Esophagus muscularis mucosa (tissue), 4 donors: Measurements from ENCODE around the gene TXN. TPM values are rescaled to one million over a fixed set of nuclear protein-coding genes. Genes with fewer than 3 reads are reported as not detected.

Experiments
- DNase-seq: peaks from one replicate; pipeline ENCODE4 v3.0.0-alpha.2; 2017; ENCODE audit errors: extremely low spot score
- H3K27ac ChIP-seq, 4 donors: fragments of 200-600 bp; sonication (generic); replicated peaks in 1 of 4; 1 replicate in 3 of 4; 2 replicates in 1 of 4; pipeline ENCODE4 v1.5.1; 2016 to 2019; ENCODE audit warnings: mild to moderate bottlenecking in 1 of 4
- H3K27me3 ChIP-seq, 4 donors: fragments of 200-600 bp; sonication (generic); one replicate each; pipeline versions ENCODE4 v1.5.1 to v1.6.0; 2016 to 2019
- H3K36me3 ChIP-seq, 4 donors: fragments of 200-600 bp; sonication (generic); one replicate each; pipeline ENCODE4 v1.5.1; 2016 to 2019
- H3K4me1 ChIP-seq, 4 donors: fragments of 200-600 bp; sonication (generic); one replicate each; pipeline ENCODE4 v1.5.1; 2016 to 2019
- H3K4me3 ChIP-seq, 4 donors: fragments of 200-600 bp; sonication (generic); 1 replicate in 2 of 4; 2 replicates in 2 of 4; pipeline ENCODE4 v1.5.1; 2016 to 2019; ENCODE audit warnings: mild to moderate bottlenecking in 4 of 4, moderate library complexity in 1 of 4
- H3K9me3 ChIP-seq, 4 donors: fragments of 200-600 bp; sonication (generic); 1 replicate in 3 of 4; 2 replicates in 1 of 4; pipeline ENCODE4 v1.5.1; 2016 to 2019
- EP300 ChIP-seq: sonication (generic); formaldehyde crosslinking; IDR thresholded peaks from one replicate; pipeline ENCODE4 v1.6.1; 2017; ENCODE audit warnings: antibody characterized with exemption
- POLR2A ChIP-seq: fragments of 450-650 bp; IDR thresholded peaks from one replicate; pipeline ENCODE4 v1.6.1; 2017; ENCODE audit warnings: antibody characterized with exemption, moderate library complexity, mild to moderate bottlenecking, low read depth
- POLR2AphosphoS5 ChIP-seq, 2 donors: sonication (generic); formaldehyde crosslinking; IDR thresholded peaks; one replicate each; pipeline ENCODE4 v1.6.1; 2017; ENCODE audit warnings: antibody characterized with exemption in 2 of 2
- WGBS: methylation state at CpG from one replicate; pipeline ENCODE4 v1.1.5; 2018; 5-methylcytosine and 5-hydroxymethylcytosine counted together
- intact Hi-C: fragments of 100-400 bp; cut with DNase I; formaldehyde crosslinking; loops from one replicate; pipeline ENCODE4 v1.15.1; 2023
- total RNA-seq, 4 donors: library from RNA; depleted of rRNA; stranded (reverse); fragments of >200 nt; gene quantifications; one replicate each; pipeline versions ENCODE4 v1.1.0 to v1.2.1, GENCODE V29; 2016
- TF ChIP-seq, protein P1 (sequence below), 3 experiments: fragments of 200-600 bp in 2 of 3; fragments of 450-650 bp in 1 of 3; sonication (generic) in 2 of 3; IDR thresholded peaks; one replicate each; pipeline ENCODE4 v1.5.1; 2017 to 2019; ENCODE audit warnings: antibody characterized with exemption in 3 of 3, mild to moderate bottlenecking in 2 of 3, moderate library complexity in 1 of 3

Gene TXN
- 100 to 1,000 TPM; 158 to 213 (median 178) TPM for total RNA-seq

DNA sequence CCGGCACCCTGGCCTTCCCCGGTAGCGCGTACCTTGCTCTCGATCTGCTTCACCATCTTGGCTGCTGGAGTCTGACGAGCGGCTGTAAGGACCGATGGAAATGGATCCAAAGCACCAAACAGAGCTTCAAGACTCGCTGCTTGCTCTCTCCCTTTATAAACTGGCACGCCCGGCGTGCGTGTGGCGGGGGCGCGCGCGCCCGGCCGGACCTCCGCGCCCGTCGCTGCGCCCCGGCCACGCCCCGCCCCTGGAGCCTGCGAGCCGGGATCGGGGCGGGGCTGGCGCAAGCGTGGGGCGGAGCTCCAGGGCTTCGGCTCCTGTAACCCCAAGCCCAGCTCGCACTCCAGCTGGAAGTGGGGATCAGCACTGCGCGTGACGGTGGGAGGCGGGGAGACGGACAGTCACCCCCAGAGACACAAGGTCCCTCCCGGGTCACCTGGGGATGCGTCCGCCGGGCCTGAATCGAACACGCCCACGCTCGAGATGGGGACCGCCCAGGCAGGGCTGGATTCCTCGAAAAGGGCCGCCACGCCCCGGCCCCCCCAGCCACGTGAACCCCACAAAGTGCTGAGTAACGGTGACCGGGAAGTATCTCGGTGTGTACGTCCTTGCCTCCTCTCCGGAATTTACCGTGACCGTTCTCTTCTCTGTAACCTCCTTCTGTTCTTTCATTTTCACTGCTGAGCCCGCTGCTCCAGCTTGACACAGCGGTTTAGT, at the start of gene TXN:
TSS of gene TXN (minus strand) at position 128 of the 717 bp plus-strand sequence. CDS start at position 56, 72 bp downstream.
- 0% methylated on average over 1 of the region's 65 CpGs for WGBS

DNA sequence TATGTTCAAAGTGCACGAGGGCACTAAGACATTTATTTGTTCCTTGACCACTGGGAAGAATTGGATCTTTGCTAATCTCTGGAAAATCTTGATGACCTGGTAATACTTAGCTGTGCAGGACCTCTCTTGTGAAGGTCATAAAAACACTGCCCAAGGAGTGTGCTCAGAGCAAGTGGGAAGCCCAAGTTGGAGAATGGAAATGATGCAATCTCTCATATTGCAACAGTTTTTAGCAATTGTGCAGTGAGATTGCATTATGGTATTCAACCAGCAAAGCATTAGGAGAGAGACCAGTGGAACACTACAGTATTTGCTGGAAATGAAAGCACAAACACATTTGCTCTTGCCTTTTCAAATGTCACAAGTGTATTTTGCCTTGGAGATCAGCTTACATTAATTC, 46.8 kb upstream of the TXN start:
- DNase-seq, result no peak
- Histone ChIP-seq H3K4me3 (no peak overlapping the region), H3K36me3 (no peaks in the 10 kb centered on the region), H3K9me3 (no peaks in the 10 kb centered on the region), H3K4me1 (no peaks in the 10 kb centered on the region), H3K27me3 (no peaks in the 10 kb centered on the region), H3K27ac (no peak overlapping the region)
- TF ChIP-seq, protein P1, sequence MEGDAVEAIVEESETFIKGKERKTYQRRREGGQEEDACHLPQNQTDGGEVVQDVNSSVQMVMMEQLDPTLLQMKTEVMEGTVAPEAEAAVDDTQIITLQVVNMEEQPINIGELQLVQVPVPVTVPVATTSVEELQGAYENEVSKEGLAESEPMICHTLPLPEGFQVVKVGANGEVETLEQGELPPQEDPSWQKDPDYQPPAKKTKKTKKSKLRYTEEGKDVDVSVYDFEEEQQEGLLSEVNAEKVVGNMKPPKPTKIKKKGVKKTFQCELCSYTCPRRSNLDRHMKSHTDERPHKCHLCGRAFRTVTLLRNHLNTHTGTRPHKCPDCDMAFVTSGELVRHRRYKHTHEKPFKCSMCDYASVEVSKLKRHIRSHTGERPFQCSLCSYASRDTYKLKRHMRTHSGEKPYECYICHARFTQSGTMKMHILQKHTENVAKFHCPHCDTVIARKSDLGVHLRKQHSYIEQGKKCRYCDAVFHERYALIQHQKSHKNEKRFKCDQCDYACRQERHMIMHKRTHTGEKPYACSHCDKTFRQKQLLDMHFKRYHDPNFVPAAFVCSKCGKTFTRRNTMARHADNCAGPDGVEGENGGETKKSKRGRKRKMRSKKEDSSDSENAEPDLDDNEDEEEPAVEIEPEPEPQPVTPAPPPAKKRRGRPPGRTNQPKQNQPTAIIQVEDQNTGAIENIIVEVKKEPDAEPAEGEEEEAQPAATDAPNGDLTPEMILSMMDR (IDR thresholded peaks at IDR 0.05), result no peak
- no peak for TF ChIP-seq EP300
- no peak for TF ChIP-seq POLR2AphosphoS5 (IDR thresholded peaks at IDR 0.05)
- TF ChIP-seq POLR2A, result no peak
- 90% methylated on average over 1 of the region's 1 CpG for WGBS
- intact Hi-C loops, result no loop called here

More for the DNA sequence above, at the start of gene TXN:
- DNase-seq, result peak; percentile 98
- Histone ChIP-seq H3K27ac (peak within 1 kb of the TSS; percentile 93 to 96 (median 94)), H3K36me3 (no peaks in the 10 kb centered on the region), H3K4me3 (peak within 1 kb of the TSS; percentile 78 to 99 (median 91)), H3K4me1 (peaks cover 11 to 46% (median 42%) of the 10 kb centered on the region in 4 donors), H3K9me3 (no peaks in the 10 kb centered on the region), H3K27me3 (no peaks in the 10 kb centered on the region)
- TF ChIP-seq, protein P1 (IDR thresholded peaks at IDR 0.05), result no peak
- TF ChIP-seq POLR2AphosphoS5 (IDR thresholded peaks at IDR 0.05), result peak; percentile 74 to 93
- peak; percentile 77 for TF ChIP-seq EP300
- peak; percentile 68 for TF ChIP-seq POLR2A
- intact Hi-C loops, result no loop called here

DNA sequence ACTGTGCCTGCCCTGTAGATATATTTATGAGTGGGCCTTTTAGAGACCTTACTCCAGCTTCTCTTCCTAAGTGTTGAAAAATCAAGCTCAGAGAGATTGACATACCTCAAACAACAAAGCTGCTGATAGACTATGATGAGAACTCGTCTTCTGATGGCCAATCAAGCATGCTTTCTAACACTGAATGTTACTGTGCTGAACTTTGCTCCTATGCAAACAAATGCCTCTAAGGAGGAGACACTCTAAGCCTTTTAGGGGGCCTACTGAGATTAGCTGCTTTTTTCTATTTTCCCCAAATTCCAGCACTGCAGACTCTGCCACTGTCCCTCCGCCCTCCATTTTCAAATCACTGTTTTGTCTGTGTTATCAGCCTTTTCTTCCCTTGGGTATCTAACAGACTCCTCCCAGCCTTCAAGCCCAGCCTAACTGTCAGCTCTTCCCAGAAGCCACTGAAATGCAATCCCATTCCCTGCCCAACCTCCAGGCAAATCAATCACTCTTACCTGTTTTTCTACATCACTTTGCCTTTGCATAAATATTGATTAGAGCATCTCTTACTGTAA, 41.8 kb upstream of the TXN start:
- no peaks in the 10 kb centered on the region for H3K4me1 ChIP-seq
- H3K9me3 ChIP-seq, result no peaks in the 10 kb centered on the region
- H3K36me3 ChIP-seq, result no peaks in the 10 kb centered on the region
- H3K27ac ChIP-seq, result no peak overlapping the region
- intact Hi-C loops, result no loop called here
- no peak for DNase-seq
- TF ChIP-seq EP300 (no peak), POLR2A (no peak), POLR2AphosphoS5 (IDR thresholded peaks at IDR 0.05) (no peak)
- TF ChIP-seq, protein P1 (IDR thresholded peaks at IDR 0.05), result no peak
- no peak overlapping the region for H3K4me3 ChIP-seq
- no peaks in the 10 kb centered on the region for H3K27me3 ChIP-seq
- WGBS, result 69% methylated on average over 2 of the region's 2 CpGs

DNA sequence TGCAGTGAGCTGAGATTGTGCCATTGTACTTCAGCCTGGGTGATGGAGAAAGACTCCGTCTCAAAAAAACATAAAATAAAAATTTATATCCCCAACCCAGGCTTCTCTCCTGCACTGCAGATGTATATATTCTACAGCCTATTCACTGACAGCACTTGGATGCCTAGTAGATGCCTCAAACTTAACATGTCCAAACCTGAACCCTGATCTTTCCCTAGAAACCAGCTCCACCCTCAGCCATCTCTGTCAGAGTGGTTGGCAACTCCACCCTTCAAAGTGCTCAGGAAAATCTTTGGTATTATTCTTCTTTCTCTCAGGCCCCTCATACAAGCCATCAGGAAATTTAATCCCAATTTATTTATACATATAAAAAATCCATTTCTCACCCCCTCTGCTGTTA, 36.9 kb upstream of the TXN start:
- intact Hi-C loops, result no loop called here
- H3K4me3 ChIP-seq, result no peak overlapping the region
- H3K27me3 ChIP-seq, result no peaks in the 10 kb centered on the region
- no peaks in the 10 kb centered on the region for H3K36me3 ChIP-seq
- 86% methylated on average over 1 of the region's 1 CpG for WGBS
- no peak for DNase-seq
- H3K4me1 ChIP-seq, result no peaks in the 10 kb centered on the region
- H3K27ac ChIP-seq, result no peak overlapping the region
- no peak for TF ChIP-seq POLR2A
- no peak for TF ChIP-seq POLR2AphosphoS5 (IDR thresholded peaks at IDR 0.05)
- no peaks in the 10 kb centered on the region for H3K9me3 ChIP-seq

DNA sequence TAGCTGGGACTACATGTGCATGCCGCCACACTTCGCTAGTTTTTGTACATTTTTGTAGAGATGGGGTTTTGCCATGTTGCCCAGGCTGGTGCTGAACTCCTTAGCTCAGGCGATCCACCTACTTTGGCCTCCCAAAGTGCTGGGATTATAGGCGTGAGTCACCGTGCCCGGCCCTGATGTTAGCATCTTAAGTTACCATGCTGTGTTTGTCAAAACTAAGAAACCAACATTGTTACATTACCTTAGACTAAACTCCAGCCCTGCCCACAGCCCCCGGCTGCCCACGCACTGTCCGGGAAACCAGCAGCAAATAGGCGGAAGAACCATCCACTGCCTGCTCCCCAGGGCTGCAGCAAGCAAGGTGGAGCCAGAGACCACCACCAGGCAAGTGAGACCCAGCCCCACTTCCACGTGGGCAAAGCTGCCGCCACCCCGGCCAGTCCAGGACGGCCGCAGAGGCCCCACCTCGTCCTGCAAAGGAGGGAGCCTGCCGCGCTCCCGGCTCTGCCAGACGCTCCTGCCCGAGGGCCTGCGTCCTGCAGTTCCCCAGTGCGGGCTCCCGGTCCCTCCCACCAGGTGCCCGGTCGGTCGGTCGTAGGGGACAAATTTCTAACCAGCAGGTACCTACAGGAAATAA, 35.7 kb upstream of the TXN start:
- DNase-seq, result no peak
- intact Hi-C loops, result no loop called here

More for the DNA sequence above, 35.7 kb upstream of the TXN start:
- TF ChIP-seq, protein P1 (IDR thresholded peaks at IDR 0.05), result no peak
- TF ChIP-seq EP300, result no peak
- TF ChIP-seq POLR2A, result no peak
- TF ChIP-seq POLR2AphosphoS5 (IDR thresholded peaks at IDR 0.05), result no peak
- H3K4me3 ChIP-seq, result no peak overlapping the region
- WGBS, result 93% methylated on average over 16 of the region's 28 CpGs
- no peaks in the 10 kb centered on the region for H3K36me3 ChIP-seq
- no peaks in the 10 kb centered on the region for H3K9me3 ChIP-seq
- no peaks in the 10 kb centered on the region for H3K27me3 ChIP-seq
- no peaks in the 10 kb centered on the region for H3K4me1 ChIP-seq
- no peak overlapping the region for H3K27ac ChIP-seq
